GM19395 (cell line): ENCODE data around the gene FARP2.
"Not testable (repeated sequence)": the region's sequence is repeated elsewhere in the genome, so short reads cannot be mapped to it uniquely, and the experiment has no call there.

Experiments
- ATAC-seq: cut with Tn5 transposase; IDR thresholded peaks from one replicate; pipeline ENCODE4 v1.9.1; 2021; ENCODE audit warnings: mild to moderate bottlenecking, moderate library complexity; ENCODE audit not compliant: unreplicated experiment

FARP2 gene

GRCh38 chr2:241450092-241450491 lies 94.0 kb downstream of the FARP2 start:
- not testable (repeated sequence) for ATAC-seq

DNA sequence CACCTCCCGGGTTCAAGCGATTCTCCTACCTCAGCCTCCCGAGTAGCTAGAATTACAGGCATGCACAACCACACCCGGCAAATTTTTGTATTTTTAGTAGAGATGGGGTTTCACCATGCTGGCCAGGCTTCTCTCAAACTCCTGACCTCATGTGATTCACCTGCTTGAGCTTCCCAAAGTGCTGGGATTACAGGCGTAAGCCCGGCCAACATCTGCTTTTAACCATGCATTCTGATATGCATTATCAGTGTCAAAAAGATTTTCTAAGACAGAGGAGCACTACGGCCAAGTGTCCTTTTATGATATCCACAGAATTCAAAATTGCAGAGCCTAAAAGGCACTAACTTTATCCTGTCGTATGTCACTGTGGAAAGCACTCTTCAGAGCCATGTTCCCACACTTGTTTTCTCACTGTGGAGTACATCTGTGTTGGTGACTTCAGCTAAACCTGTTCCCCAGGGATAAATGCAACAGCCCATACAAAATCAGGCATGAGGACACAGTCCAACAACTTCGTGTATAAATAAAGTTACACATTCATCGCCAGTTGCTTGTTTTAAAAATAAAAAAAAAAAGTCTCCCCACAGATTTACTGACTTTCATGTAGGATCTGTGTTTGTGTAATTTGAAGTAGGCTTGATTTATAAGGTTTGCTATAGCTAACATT lies 95.9 kb downstream of the FARP2 start:
- no peak for ATAC-seq

- not testable (repeated sequence) for ATAC-seq
Observed at GRCh38 chr2:241453919-241454318, 97.8 kb downstream of the FARP2 start.

DNA sequence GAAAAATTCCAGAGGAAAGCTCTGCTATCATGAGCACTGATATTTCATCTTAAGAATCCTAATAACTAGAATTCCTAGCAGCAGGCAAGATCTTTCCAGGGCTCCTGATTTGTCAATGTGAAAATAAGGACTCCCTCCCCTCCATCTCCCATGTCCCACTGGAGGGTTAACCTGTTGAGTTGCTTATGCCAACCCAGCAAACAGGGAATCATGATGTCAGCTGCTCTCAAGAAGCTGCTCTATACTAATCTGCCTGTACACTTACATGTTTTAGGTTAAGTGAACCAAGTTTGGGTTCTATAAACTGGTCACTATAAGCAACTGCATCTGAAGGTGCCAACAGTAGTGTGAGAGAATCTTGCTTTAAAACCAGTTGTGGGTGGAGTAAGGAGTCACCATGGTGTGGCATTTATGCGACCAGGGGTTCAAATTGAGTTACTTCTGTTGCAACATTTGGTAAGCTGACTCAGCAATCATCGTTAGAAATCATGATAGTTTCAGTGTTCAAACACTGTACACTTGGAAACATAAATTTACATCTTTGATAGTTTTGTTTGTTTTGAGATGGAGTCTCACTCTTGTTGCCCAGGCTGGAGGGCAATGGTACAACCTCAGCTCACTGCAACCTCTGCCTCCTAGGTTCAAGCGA lies 98.9 kb downstream of the FARP2 start:
- no peak for ATAC-seq

- no peak for ATAC-seq
Observed at GRCh38 chr2:241456546-241456945, 100.5 kb downstream of the FARP2 start.

GRCh38 chr2:241458687-241459086 lies 102.6 kb downstream of the FARP2 start:
- no peak for ATAC-seq

DNA sequence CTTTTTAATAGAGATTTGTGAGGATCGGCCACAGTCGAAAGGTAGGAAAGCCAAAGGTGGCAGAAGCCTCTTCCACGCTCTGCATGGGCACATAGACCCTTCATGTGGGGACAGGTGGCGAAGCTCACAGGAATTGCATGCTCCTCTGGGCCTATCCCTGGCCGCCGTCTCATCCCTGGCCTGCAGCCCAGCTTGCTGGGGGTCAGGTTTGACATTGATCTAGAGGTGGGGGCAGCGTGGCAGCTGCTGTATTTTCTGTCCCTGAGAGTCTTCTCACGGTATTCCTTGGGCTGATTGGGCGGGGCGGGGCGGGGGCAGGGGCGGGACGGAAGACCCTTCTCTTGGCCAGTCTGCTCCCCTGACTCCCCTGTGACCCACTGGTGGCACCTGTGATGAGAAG lies 103.4 kb downstream of the FARP2 start:
- ATAC-seq: no peak

- no peak for ATAC-seq
Observed at GRCh38 chr2:241460631-241461030, 104.5 kb downstream of the FARP2 start.

DNA sequence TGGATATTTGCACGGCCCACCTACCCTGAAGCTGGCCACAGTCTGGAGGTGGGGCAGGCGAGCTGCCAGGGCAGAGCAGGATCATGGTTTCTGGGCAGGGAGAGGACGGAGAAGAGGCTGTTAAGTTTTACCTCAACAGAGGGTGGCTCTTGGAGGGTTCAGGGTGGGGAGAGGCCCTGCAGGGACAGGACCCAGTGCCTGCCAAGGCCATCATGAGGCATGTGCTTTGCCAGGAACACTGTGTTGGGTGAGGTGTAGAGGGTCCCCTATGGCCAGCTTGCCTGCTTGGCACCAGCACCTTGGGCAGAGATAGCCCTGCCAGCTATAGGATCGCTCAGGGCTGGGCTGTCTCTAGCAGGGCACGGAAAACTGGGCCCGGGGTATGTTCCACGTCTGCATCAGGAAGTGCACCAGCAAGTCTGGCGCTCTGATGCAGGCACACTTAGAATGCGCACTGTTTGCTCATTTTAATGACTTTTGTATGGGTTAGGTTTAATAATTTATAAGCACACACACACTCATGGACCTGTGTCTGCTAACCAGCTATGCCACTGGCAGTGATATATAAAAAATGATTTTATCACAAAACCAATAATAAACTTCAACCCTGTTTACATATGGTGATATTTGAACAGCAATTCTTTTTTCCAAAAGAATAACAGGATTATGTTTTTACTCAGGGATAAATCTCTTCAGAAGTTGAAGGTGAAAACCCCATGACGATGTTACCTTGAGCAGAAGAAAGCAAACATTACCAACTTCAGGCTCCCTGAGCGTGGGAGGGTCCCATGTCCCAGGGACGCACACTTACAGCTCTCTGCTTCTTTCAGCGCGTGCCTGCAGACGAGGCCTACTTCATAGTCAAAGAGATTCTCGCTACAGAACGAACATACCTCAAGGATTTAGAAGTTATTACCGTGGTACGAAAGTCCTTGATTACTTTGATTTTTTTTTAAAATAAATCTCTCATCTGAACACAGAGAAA lies 105.9 kb downstream of the FARP2 start:
- no peak for ATAC-seq

- no peak for ATAC-seq
Observed at GRCh38 chr2:241463276-241464135, 107.4 kb downstream of the FARP2 start.

DNA sequence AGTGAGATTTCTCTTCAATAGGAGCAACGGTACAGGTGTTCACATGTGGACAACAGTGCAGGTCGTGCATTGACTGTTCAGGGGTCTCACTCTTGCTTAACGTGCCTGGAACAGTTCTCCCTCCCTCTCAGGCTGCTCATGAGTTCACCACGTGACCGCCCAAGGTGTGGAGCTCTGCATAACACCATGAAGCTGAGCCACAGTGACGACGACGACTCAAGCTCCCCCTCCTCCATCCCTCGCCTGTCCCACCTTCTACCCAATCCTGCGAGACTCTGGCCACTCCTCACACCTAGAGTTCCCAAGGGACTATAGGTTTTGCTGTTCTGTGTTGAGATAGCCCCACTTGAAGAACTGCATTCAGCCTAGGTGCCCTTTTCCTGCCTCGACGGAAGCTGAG lies 109.5 kb downstream of the FARP2 start:
- no peak for ATAC-seq

- ATAC-seq: no peak
Observed at GRCh38 chr2:241466230-241466629, 110.1 kb downstream of the FARP2 start.

DNA sequence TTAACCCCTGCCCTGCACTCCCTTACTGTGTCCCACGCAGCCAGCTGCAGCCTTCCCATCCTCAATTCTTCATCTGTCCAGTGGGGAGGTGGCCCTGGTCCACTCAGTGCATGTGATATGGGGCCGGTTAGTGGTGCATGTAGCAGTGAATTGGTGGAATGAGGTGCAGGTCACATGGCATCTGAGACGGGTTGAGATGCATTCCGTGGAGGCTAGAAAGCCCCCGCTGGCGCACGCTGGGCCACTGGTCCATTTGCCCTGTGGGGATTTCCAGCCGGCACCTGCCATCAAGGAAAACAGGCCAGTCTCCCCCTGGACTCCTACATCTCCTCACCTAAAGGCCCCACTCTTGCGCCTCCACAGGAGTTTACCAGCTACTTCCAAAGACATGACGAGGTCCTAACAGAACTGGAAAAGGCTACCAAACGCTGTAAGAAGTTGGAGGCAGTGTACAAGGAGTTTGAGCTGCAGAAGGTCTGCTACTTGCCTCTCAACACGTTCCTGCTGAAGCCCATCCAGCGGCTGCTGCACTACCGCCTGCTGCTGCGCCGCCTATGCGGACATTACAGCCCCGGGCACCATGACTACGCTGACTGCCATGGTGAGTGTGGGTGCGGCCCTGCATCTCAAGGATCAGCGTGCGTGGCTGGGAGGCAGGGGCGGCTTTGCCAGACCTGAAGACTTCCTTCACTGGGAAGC lies 111.8 kb downstream of the FARP2 start:
- no peak for ATAC-seq

- no peak for ATAC-seq
Observed at GRCh38 chr2:241468476-241468781, 112.3 kb downstream of the FARP2 start.

- no peak for ATAC-seq
Observed at GRCh38 chr2:241469746-241470145, 113.7 kb downstream of the FARP2 start.

GRCh38 chr2:241473399-241473798 lies 117.3 kb downstream of the FARP2 start:
- ATAC-seq: no peak

- no peak for ATAC-seq
Observed at GRCh38 chr2:241475267-241475666, 119.2 kb downstream of the FARP2 start.

GRCh38 chr2:241478166-241478565 lies 122.1 kb downstream of the FARP2 start:
- ATAC-seq: no peak

DNA sequence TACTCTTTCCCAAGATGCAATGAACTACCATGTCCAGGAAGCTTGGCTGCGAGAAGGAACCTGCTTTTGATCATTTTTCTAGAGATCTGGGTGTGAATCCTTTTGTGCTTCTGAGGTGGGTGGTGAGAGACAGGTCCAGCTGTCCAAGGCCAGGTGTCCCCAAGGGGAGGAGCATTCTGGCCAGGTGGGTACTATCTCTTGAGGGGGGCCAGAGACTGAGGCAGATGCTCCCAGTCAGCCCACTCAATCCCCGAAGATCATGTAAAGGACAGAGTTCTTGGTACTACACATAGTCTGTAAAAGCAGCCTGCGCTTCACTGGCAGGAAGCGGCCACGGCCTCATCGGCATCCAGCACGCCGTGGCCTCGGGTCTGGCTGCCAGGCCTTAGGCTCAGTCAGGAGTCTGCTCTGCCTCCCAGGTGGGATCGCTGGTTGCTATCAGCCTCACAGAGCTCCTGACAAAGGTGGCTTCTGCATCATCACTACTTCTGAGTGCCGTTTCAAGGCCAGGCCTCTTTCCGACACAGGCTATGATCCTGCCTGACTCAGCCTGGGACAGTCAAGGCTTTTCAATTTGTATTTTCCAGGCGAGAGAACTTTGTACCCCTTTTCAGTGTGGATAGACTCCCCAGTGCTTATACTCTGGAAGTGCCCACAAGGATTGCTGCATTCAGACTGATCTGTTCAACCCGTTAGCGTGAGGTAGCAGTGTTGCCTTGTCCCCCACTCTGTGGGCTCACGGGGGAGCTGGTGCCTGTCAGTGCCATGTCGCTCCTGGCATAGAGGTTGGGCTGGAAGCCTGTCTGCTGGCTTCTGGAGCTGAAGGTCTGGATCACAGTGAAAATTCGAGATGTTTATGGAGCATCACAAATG lies 123.2 kb downstream of the FARP2 start:
- ATAC-seq: no peak
